ENCODE measurements around the gene TMEM267.
"Not testable (repeated sequence)": the region's sequence is repeated elsewhere in the genome, so short reads cannot be mapped to it uniquely, and the experiment has no call there.

TMEM267 gene, protein sequence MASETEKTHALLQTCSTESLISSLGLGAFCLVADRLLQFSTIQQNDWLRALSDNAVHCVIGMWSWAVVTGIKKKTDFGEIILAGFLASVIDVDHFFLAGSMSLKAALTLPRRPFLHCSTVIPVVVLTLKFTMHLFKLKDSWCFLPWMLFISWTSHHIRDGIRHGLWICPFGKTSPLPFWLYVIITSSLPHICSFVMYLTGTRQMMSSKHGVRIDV

DNA sequence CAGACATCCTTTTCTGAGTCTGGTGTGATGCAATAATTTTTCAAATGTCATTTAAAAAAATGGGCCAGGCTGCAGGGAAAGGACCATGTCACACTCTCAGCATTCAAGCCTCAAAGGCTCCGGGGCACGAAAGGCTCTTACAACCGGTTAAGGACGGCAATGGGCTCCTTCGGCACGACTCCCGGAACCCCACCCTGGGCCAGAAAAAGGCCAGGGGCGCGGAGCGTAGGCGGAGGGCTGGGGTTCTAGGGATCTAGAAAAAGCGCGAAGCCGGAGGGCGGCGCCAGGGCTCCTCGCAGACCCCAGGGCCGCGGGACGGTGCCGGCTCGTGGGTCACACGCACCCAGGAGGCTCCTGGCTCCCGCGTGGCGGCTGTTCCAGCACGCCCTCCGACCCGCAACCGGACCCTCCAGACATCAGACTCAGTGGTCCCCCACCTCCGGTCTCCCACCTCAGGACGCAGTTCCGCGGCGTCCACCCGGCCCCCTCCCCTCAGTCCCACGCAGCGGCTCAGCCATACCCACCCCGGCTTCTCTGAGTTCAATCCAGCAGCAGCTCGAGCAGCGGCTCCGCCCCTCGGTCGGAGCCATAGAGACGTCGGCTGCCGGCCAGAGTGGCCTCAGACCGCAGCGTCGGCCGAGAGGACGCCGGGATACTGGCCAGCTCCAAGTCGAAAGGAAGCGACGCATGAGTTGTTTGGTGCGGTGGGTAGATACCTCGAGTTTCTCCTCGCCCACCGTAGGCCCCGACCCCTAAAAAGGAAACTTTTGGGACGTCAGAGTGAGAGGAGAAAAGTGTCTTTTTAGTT, at the start of gene TMEM267:
TMEM267 (minus strand) TSS at position 568 of the 808 bp plus-strand sequence. CDS start 29,896 bp downstream, outside the sequence.
- DNase-seq, result peak; percentile 77

DNA sequence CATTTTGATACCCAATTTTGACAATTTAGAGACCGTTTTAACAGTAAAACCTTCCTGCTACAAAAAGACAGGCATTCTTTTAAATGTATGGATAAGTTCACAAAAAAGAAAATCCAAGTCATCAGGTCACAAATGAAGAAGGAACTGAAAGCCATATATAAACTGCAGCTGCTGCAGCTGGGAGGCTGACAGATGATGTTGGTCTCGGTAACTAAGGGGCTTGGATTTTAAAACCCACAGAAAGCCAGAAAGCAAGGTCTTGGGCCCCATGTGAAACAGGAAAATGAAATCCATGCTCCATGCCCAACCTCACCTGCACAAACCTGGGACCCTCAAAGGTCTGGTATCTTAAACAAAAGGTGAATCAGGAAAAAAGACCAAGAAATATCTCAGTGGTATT, 47.0 kb upstream of the TMEM267 start:
- no peak for DNase-seq

DNA sequence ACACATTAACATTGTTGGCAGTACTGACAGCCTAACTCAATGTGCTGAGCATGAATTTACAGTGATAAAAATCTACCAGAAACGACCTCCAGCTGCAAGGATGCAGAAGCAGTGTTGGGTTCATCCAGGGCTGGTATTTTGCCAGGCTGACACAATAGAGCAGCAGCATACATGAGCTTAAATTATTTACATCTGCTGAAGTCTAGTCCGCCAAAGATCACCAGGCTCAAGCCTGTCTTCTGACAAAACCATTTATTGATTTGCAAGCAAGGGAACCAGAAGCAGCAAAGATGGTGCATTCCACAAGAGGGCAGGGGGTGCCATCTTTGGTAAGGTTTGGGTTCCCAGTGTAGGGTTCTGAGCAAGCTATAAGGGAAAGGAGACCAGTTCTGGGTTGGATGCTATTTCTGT, 40.0 kb upstream of the TMEM267 start:
- DNase-seq, result no peak

DNA sequence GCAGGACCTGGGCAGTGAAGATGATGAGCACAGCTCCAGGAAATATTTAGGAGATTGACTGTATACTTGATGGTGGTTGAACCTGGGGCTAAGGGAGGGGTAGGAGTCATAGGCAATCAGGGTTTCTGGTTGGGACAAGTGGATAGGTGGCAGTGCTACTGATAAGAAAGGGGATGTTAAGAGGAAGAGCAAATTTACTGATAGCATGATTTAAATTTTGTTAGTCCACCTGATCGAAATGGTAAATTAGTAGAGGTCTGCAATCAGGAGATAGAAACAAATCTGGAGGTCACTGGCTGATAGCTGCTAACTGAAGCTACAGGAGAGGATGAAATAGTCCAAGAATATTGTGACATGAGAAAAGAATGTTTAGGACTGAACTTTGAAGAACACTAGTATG, 37.0 kb upstream of the TMEM267 start:
- no peak for DNase-seq

DNA sequence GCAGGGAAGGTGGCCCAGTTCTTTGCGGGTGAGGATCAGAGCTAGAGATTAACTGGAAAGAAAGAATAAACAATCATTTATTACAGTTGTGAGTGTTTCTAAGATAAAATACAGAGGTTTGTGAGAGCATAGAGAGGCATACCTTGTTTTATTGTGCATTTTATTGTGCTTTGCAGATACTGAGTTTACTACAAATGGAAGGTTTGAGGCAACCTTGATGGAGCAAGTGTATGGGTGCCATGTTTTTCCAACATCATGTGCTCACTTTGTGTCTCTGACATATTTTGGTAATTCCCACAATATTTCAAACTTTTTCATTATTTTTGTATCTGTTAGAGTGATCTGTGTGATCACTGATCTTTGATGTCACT, 32.0 kb upstream of the TMEM267 start:
- DNase-seq, result no peak

DNA sequence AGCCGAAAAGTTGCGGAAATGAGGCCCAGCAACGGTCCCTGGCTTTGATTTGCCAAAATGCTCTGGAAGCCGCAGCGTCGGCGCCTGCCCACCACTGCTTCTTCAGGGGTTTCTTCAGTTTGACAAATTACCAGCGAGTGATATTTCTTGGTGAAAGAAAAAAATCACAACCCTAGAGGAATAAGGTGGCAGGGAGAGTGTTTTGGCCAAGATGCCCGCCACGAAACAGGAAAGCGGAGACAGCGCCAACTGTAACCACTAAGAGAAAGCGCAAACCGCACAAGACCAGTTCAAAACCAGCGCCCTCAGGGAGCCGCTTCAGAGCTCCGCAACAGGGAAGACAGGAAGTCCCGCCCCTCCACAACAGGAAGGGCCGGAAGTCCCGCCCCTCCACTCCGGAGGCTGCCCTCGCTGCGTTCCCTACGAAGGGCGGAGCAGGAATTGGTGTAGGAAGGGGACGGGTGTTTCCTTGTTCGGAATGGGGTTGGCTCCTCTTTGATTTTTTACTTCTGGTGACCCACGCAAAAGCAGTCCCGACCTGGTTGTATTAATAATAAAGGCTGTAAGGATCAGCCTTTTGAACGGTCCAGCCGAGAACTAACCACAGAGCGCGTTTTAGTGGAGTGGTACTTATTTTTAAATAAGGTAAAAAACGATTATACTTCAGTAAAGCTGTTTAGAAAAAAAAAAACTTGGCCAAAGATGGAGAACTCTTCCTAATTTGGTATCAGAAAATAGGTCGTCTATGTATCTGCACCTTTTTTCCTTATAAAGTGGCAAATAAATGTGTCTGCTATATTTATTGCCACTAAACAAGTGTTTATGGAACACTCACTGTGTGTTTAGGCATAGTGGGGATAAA, 31.4 kb upstream of the TMEM267 start, which contains the start of gene C5orf34:
C5orf34 (minus strand) TSS at position 333 of the 862 bp plus-strand sequence. CDS start 5,809 bp downstream, outside the sequence.
- DNase-seq, result peak; percentile 91

DNA sequence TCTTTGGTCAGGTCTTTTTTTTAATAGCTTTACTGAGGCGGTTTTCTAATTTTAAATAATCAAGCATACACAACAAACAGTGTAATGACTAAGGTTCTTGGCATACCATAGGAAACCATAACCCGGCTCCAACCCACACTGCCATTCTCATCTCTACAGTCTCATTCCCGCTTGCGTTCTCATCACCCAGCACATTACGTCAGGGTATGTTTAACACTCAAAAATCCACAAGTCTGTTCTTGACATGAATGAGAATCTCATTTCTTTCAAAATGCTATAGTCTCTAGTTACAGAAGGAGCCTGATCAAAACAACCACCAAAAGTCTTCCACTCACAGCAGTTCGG, 30.8 kb upstream of the TMEM267 start:
- DNase-seq, result no peak

DNA sequence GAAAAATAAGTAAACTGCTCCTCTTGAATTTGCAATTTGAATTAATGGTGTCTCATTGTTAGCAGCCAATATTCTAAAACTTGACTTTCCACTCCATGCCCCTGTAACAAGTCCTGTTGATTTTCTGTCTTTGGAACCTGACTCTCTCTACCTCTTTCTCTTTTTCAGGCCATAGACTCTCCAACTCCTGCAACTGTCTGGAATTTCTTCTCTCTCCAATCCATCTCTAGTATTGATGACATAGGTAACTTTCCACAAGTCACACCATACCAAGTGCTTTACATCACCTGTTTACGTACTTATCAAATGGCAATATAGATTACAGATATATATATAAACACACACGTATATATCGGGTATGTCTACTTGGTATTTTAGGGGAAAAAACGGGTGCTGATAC, 30.4 kb upstream of the TMEM267 start:
- no peak for DNase-seq

DNA sequence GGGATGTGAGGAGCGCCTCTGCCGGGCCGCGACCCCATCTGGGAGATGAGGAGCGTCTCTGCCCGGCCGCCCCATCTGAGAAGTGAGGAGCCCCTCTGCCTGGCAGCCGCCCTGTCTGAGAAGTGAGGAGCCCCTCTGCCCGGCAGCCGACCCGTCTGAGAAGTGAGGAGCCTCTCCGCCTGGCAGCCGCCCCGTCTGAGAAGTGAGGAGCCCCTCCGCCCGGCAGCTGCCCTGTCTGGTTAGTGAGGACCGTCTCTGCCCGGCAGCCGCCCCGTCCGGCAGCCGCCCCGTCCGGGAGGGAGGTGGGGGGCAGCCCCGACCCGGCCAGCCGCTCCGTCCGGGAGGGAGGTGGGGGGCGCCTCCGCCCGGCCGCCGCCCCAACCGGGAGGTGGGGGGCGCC, 27.4 kb upstream of the TMEM267 start:
- DNase-seq, result not testable (repeated sequence)

DNA sequence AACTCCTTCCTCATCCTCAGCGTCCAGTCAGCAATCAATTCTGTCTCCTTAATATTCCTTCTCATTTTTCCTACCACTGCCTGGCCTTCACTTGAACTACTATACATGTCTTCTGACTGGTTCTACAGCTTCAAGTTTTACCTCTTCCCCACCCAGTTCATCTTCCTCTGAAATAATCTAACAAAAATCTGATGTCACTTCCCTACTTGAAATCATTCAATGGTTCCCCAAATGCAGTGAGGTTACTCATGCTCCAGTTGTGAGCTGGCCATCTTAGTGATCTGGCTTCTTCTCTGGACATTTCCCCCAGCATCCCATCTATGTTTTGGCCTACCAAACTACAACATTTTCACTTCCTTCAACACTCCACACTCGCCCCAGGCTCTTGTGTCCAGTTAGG, 14.9 kb upstream of the TMEM267 start:
- no peak for DNase-seq

DNA sequence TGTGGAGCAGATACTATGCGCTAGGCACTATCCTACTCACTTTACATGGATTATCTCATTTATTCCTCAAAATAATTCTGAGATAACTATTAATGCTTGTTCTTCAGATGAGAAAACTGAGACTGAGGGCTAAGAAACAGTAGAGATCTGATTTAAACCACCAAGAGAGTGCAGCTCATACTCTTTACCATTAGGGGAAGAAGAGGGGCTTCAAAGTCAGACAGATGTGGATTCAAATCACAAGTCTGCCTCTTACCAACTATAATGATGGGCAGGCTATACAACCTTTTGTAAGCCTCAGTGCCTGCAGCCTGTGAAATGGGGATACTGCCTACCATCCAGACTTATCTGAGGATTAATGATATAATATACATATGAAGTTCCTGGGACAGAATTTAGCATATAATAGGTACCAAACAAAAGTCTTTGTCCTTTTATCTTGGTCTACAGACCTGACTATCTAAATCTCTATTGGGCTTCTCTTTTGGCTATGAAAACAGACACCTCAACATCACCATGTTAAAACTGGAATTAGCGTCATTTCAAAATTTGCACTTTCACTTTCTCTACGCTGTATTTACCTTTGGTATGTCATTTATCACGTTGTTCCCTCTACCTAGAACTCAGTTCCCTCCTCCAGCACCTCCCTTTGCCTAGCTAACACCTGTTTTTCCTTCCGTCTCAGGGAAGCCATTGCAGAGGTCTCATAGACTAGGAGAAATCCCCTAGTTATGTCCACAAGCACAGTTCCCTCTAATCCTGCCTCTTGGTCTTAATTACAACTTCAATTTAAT, 13.8 kb upstream of the TMEM267 start:
- DNase-seq, result no peak

DNA sequence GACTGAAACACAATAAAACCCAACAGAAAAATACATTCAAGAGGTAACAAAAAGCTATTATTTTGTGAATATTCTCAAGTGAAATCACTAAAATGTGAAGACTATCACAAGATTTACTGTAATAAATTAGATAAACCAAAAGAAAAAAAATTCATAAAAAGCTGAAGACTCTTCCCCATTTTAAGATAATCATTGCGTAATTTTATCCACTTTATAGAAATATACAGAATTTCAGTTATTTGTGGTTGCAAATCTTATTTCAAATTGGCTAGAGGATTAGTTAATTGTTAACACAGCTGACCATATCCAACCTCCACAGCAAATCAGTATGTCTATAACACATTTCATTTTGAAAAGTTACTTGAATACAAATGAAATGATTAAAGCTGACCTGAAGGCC, 7.7 kb upstream of the TMEM267 start:
- no peak for DNase-seq

DNA sequence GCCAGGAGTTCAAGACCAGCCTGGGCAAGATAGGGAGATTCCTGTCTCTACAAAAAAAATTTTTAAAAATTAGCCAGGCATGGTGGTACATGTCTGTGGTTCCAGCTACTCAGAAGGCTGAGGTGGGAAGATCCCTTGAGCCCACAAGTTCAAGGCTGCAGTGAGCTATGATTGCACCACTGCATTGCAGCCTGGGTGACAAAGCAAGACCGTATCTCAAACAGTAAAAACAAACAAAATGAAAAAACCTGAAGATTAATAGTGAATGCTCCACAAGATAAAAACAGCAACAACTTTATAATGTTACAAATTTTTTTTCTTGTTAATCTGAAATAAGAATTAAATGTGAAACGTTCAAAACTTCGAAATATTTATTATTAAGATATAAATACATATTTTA, 2.7 kb upstream of the TMEM267 start:
- DNase-seq, result no peak

DNA sequence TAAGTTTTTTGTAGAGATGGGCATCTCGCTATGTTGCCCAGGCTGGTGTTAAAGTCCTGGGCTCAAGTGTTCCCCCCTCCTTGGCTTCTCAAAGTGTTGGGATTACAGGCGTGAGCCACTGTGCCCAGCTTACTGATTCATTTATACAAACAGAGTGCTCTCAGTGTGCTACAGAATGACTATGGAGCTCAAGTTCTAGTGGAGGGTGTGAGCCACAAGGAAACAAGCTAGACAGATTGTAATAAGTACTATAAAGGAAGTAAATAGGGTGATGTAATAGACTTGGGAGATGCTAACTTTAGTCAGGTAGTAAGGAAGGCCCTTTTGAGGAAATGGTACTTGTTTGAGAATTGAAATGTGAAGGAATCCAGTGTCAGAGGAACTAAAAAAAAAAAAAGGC, 1.7 kb upstream of the TMEM267 start:
- DNase-seq, result peak; percentile 12

DNA sequence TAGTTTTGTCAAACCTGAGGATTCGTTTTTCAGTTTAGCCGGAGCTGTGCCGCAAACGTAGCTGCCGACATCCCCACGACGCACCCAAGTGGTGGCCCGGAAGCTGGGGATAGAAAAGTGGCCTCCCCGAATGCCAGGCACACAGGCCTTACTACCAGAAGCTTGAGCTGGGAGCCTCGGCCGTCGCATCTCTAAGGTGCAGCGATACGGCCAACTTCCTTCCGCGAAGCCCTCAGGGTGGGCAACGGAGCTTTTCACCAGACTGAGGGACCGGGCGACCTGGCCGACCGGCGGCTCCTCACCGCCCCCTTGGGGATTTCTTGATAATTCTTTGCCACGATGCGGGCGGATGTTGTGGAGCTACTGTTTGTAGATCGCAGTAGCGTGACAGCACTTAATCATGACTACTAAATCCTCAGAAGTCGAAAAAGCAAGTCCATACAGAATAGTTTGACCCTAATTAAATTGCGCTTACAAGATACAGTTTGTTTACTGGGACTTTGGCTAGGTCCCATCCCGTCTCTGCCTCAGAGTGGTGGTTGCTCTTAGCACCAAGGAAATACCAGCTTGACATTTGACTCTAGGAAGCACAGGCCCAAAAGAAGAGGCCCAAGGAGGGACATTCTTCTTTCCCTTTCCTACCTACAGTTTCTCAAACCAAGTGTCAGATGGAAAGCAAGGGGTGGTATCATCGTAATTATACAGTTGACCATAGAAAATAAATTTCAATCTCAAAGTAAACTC, 613 bp upstream of the TMEM267 start:
- peak; percentile 71 for DNase-seq

DNA sequence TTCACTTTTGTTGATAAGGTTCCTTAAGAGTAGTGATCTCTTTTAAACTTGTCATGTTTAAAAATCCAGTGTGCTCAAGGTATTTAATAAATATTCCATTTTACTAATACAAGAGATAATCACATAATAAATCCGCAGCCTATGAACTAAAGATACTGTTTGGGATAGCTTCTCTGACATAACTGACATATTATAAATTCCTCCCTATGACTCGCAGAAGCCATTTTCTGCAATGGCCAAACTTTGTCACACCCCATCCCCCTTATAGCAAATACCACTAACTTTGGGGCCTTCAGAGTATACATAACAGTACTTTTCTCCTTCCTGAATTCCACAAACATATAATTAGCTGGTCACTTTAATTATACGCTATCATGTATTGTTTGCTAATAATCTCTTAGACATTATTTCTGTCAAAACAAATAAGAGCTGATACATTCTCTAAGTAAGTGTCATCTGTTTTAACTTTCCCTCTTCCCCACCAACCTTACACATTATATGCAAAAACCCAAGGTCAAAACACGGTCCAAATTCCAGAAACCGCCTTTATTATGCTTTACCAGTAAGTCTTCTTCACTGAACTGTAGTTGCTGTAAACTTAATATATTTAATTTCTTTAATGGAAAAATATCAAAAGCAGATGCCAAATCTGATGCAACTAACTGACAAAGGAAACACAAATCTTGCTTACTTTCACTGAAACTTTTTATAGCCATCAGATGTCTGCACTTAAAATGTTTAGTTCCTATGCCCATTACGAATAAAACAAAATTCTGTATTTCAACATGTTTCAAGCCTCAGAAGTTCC, 971 bp downstream of the TMEM267 start:
- DNase-seq, result no peak

DNA sequence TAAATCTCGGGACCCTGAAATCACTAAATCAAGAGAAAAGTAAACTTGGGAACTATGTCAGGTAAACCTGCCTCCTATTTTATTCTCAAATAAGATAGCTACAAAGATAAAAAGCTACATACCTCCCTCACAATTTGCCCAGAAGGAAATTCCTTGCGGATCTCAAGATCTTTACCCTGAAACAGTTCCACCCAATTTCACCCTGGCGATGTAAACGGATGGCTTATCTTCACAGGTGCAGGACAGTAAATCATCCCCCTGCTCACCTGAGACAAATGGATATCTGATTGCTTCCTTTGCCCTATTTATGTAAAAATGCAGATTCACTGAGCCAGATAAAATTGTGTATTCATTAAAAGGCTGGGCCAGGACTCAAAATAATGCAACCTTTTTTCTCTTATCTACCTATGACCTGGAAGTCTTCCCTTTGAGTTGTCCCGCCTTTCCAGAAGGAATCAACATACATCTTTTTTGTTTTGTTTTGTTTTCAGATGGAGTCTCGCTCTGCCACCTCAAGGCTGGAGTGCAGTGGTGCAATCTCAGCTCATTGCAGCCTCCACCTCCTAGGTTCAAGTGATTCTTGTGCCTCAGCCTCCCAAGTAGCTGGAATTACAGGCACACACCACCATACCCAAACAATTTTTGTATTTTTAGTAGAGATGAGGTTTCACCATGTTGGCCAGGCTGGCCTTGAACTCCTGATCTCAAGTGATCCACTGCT, 13.8 kb downstream of the TMEM267 start:
- DNase-seq, result no peak

DNA sequence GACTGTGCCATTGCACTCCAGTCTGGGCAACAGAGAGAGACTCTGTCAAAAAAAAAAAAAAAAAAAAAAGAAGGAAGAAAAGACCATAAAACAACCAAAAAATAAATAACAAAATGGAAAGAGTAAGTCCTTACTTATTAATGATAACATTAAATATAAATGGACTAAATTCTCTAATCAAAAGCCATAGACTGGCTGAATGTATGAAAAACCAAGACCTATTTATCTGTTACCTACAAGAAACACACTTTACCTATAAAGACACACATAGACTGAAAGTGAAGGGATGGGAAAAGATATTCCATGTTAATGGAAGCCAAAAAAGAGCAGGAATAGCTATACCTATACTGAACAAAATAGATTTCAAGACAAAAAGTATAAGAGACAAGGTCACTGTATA, 16.6 kb downstream of the TMEM267 start:
- no peak for DNase-seq

DNA sequence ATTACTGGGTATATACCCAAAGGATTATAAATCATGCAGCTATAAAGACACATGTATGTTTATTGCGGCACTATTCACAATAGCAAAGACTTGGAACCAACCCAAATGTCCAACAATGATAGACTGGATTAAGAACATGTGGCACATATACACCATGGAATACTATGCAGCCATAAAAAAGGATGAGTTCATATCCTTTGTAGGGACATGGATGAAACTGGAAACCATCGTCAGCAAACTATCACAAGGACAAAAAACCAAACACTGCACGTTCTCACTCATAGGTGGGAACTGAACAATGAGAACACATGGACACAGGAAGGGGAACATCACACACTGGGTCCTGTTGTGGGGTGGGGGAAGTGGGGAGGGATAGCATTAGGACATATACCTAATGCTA, 18.2 kb downstream of the TMEM267 start:
- DNase-seq, result not testable (repeated sequence)

DNA sequence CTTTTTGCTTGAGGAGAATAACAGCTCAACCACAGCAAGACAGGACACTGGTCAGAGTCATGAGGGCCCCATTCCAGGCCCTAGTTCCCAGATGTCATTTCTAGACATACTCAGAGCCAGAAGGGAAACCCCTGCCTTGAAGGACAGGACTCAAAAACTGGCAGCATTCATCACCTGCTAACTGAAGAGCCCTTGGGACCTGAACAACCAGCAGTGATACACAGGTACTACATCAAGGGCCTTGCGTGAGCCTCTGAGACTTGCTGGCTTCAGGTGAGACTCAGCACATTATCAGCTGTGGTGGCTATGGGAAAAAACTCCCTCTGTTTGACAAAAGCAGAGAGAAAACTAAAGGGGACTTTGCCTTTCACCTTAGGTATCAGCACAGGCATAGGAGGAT, 22.6 kb downstream of the TMEM267 start:
- no peak for DNase-seq

Measured in GF-D8 (cell line).